ENCODE measurements around the gene WBP1L. TPM values are rescaled to one million over a fixed set of nuclear protein-coding genes. Genes with fewer than 3 reads are reported as not detected.
A peak's percentile ranks its signal among the peaks of the same experiment; 100 is the strongest.

Gene WBP1L
- total and polyA plus RNA-seq, 2 of the 13 experiments (the other 11 are each of a cell fraction or from before 2014, with no cell fraction given), result 8.3 to 12.3 TPM

- TF ChIP-seq ZNF318 (CRISPR knock-in tag; IDR thresholded peaks at IDR 0.05) (no peak), NR1H2 (CRISPR knock-in tag; IDR thresholded peaks at IDR 0.05; ENCODE audit: borderline replicate concordance, low read depth) (no peak), ZNF432 (CRISPR knock-in tag; IDR thresholded peaks at IDR 0.05; ENCODE audit: borderline replicate concordance) (no peak), ZMYM3 (CRISPR knock-in tag; IDR thresholded peaks at IDR 0.05) (no peak; the same call in 1 of the 2 replicates), TCF7 (IDR thresholded peaks at IDR 0.05; ENCODE audit: low read depth) (no peak), SNRNP70 (IDR thresholded peaks at IDR 0.05; ENCODE audit: low read depth, low read length) (no peak), KLF12 (CRISPR knock-in tag; IDR thresholded peaks at IDR 0.05; ENCODE audit: borderline replicate concordance) (no peak), KLF9 (CRISPR knock-in tag; IDR thresholded peaks at IDR 0.05; ENCODE audit: low read depth) (0 out of 2 replicates have a peak, but pooled peaks have one; percentile 26), MXD3 (CRISPR knock-in tag; IDR thresholded peaks at IDR 0.05) (no peak), PLSCR1 (CRISPR knock-in tag; IDR thresholded peaks at IDR 0.05; ENCODE audit: borderline replicate concordance) (no peak), THAP9 (CRISPR knock-in tag; IDR thresholded peaks at IDR 0.05; ENCODE audit: borderline replicate concordance) (no peak; the same call in 1 of the 2 replicates), ZNF556 (CRISPR knock-in tag; IDR thresholded peaks at IDR 0.05; ENCODE audit: borderline replicate concordance) (peak; percentile 90; the same call in 1 of the 2 replicates), KMT2B (CRISPR knock-in tag; IDR thresholded peaks at IDR 0.05) (peak; percentile 29; the same call in 1 of the 2 replicates), HIVEP1 (CRISPR knock-in tag; IDR thresholded peaks at IDR 0.05) (0 out of 2 replicates have a peak, but pooled peaks have one; percentile 36), ZBTB7B (CRISPR knock-in tag; IDR thresholded peaks at IDR 0.05) (no peak), ZNF558 (CRISPR knock-in tag; IDR thresholded peaks at IDR 0.05; ENCODE audit: borderline replicate concordance) (peak; percentile 38; the same call in 1 of the 2 replicates)
These were observed 106.3 kb downstream of the WBP1L start (continued) for GRCh38 chr10:102850025-102850518.
